ENCODE measurements around the gene PDGFRB. TPM values are rescaled to one million over a fixed set of nuclear protein-coding genes. Genes with fewer than 3 reads are reported as not detected.

PDGFRB gene
- total RNA-seq, 4 donors from 2014 or later = 126 to 366 (median 149) TPM

DNA sequence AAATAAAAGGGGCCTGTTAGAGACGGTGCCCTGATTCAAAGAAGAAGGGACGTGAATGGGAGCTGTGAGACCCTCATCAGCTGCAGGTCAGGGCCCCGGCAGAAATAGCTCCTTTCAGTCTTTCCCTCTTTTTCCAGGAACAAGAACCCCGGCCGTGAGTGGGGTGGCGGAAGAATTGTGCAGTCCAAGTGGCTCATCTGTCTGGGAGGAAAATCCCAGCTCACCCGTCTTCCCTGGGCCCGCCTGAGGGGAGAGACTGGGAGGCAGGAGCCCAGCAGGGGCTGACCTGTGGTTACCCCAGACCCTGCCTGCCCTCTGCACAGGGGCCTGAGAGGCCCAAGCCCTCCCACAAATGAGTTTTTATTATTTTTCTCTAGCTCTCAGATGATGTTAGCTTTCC is 44.5 kb downstream of the PDGFRB start:
- TF ChIP-seq CTCF (IDR thresholded peaks at IDR 0.05) = no peak
- DNase-seq (ENCODE audit: low spot score) (no peak), ATAC-seq (ENCODE audit: low FRiP score) (no peak)

GRCh38 chr5:150109921-150110320 is 45.7 kb downstream of the PDGFRB start:
- DNase-seq (ENCODE audit: low spot score) (no peak), ATAC-seq (ENCODE audit: low FRiP score) (no peak)
- no peak for TF ChIP-seq CTCF (IDR thresholded peaks at IDR 0.05)

GRCh38 chr5:150108711-150109514 is 46.7 kb downstream of the PDGFRB start:
- DNase-seq (ENCODE audit: low spot score) (no peak), ATAC-seq (ENCODE audit: low FRiP score) (no peak)
- no peak for TF ChIP-seq CTCF (IDR thresholded peaks at IDR 0.05)

DNA sequence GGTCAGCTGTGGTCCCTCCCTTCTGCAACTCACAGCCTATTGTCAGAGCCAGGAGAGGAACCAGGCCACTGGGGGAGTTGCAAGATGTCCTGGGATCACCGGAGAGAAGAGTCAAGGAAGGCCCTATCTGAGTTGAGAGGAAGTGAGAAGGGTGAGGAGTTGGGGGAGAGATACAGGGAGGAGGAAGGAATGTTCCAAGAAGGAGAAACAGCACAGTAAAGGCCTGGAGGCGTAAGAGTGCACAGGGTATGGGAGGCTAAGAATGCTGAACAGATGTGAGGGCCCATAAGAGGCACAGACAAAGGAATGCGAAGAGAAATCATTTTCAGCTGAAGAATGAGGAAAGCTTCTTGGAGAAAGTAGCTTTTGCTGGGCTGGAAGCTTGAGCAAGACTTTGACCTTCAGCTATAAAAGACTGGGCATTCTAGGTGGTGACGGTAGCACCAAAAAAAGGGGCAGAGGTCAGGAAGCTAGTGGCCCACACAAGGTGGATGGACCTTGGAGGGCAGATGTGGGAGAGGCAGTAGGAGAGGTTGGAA is 47.7 kb downstream of the PDGFRB start:
- DNase-seq (ENCODE audit: low spot score) = no peak
- TF ChIP-seq CTCF (IDR thresholded peaks at IDR 0.05) = no peak
- ATAC-seq (ENCODE audit: low FRiP score) = no peak

- ATAC-seq (ENCODE audit: low FRiP score) = no peak
- no peak for DNase-seq (ENCODE audit: low spot score)
- TF ChIP-seq CTCF (IDR thresholded peaks at IDR 0.05) = no peak
These were observed 48.8 kb downstream of the PDGFRB start for GRCh38 chr5:150106674-150107426.

GRCh38 chr5:150105928-150106615 is 49.6 kb downstream of the PDGFRB start:
- ATAC-seq (ENCODE audit: low FRiP score) (no peak), DNase-seq (ENCODE audit: low spot score) (no peak)
- TF ChIP-seq CTCF (IDR thresholded peaks at IDR 0.05) = no peak
